ENCODE results near the gene ORC5. TPM values are rescaled to one million over a fixed set of nuclear protein-coding genes. Genes with fewer than 3 reads are reported as not detected.

Gene ORC5
- total and polyA plus RNA-seq, 2 of the 13 experiments (the other 11 are each of a cell fraction or from before 2014, with no cell fraction given), result 4.8 to 18.8 TPM

DNA sequence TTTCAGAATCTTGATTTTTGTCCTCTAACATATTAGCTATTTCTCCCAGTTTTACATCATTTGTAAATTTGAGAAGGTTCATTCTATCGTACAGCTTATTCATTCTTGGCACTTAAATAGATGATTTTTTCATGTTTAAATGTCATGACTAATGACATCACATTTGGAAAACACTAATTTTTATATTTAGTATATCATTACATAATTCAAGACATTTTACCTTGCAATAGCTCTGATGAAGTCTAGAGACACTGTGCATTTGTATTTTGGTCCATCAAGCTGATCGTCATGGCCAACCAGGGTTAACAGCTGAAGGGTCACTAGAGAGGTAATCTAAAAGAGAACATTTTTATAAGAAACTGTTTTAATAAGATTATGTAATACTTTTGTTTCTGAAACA is 71.3 kb downstream of the ORC5 start:
- H3K4me3 ChIP-seq (replicated peaks in 1 of 3; ENCODE audit: insufficient read depth in 1 of 3, low read depth in 2 of 3, low read length in 3 of 3), result no peak overlapping the region
- no peak overlapping the region for H3K4me2 ChIP-seq (ENCODE audit: low read depth, low read length)
- ATAC-seq (no peak), DNase-seq (ENCODE audit: low spot score) (no peak), FAIRE-seq (no peak)
- in situ Hi-C loops (cut with HindIII; ENCODE audit: extremely low pct_ligation_motif_present, low pct_unique_long_range_greater_than_20kb), result no loop called here
- H3K36me3 ChIP-seq (replicated peaks in 1 of 2; ENCODE audit: control insufficient read depth in 1 of 2, insufficient read depth in 2 of 2, low read length in 2 of 2), result peaks cover 5 to 46% of the 10 kb centered on the region in 2 experiments; a peak in 3 of 5 replicates
- BruUV-seq (replicated peaks), result no TSS peak
- TF ChIP-seq ZSCAN25 (CRISPR knock-in tag; IDR thresholded peaks at IDR 0.05), result no peak
- no peak for TF ChIP-seq NCOA5 (CRISPR knock-in tag; IDR thresholded peaks at IDR 0.05)
- no peak for TF ChIP-seq IRF9 (CRISPR knock-in tag; IDR thresholded peaks at IDR 0.05; ENCODE audit: borderline replicate concordance)
- no peak for TF ChIP-seq ZBED4 (CRISPR knock-in tag; IDR thresholded peaks at IDR 0.05; ENCODE audit: borderline replicate concordance)
- TF ChIP-seq NPAS2 (CRISPR knock-in tag; IDR thresholded peaks at IDR 0.05; ENCODE audit: borderline replicate concordance), result no peak
- no peak for TF ChIP-seq ZNF274 (CRISPR knock-in tag; IDR thresholded peaks at IDR 0.05)
- TF ChIP-seq ZC3H13 (CRISPR knock-in tag; IDR thresholded peaks at IDR 0.05), result no peak
- TF ChIP-seq ZMYM3 (CRISPR knock-in tag; IDR thresholded peaks at IDR 0.05), result no peak
- TF ChIP-seq KDM1A (CRISPR knock-in tag; IDR thresholded peaks at IDR 0.05), result no peak
- no peak for TF ChIP-seq KMT2A (CRISPR knock-in tag; IDR thresholded peaks at IDR 0.05)
- no peak for TF ChIP-seq POLR2G (IDR thresholded peaks at IDR 0.05; ENCODE audit: low read depth, low read length)
- no peak for TF ChIP-seq SMC3 (IDR thresholded peaks at IDR 0.05; ENCODE audit: low read length)
- TF ChIP-seq MTA3 (CRISPR knock-in tag; IDR thresholded peaks at IDR 0.05), result no peak
- TF ChIP-seq, protein P1, sequence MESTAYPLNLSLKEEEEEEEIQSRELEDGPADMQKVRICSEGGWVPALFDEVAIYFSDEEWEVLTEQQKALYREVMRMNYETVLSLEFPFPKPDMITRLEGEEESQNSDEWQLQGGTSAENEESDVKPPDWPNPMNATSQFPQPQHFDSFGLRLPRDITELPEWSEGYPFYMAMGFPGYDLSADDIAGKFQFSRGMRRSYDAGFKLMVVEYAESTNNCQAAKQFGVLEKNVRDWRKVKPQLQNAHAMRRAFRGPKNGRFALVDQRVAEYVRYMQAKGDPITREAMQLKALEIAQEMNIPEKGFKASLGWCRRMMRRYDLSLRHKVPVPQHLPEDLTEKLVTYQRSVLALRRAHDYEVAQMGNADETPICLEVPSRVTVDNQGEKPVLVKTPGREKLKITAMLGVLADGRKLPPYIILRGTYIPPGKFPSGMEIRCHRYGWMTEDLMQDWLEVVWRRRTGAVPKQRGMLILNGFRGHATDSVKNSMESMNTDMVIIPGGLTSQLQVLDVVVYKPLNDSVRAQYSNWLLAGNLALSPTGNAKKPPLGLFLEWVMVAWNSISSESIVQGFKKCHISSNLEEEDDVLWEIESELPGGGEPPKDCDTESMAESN (CRISPR knock-in tag; conservative IDR thresholded peaks at IDR 0.05), result no peak
- TF ChIP-seq ONECUT2 (CRISPR knock-in tag; IDR thresholded peaks at IDR 0.05), result no peak
- no peak for TF ChIP-seq ZNF746 (CRISPR knock-in tag; IDR thresholded peaks at IDR 0.05)
- no peak for TF ChIP-seq NR1H2 (CRISPR knock-in tag; IDR thresholded peaks at IDR 0.05; ENCODE audit: borderline replicate concordance, low read depth)
- TF ChIP-seq ZNF75D (CRISPR knock-in tag; IDR thresholded peaks at IDR 0.05; ENCODE audit: borderline replicate concordance), result no peak
- TF ChIP-seq CEBPG (CRISPR knock-in tag; IDR thresholded peaks at IDR 0.05), result no peak
- no peaks in the 10 kb centered on the region for H3K4me1 ChIP-seq (ENCODE audit: insufficient read depth, low read length)
- POLR2A ChIA-PET, result no interaction called here
- no peak overlapping the region for H3K9ac ChIP-seq (ENCODE audit: insufficient read depth, low read depth, low read length)
- no peak overlapping the region for H3K27ac ChIP-seq (ENCODE audit: extremely low read length, insufficient read depth, low read length)
- no peaks in the 10 kb centered on the region for H4K20me1 ChIP-seq (ENCODE audit: insufficient read depth, low read length)
- WGBS (ENCODE audit: low lambda C conversion rate), result 99% methylated on average over 2 of the region's 2 CpGs
- intact Hi-C loops (cut with micrococcal nuclease; ENCODE audit: unreplicated experiment), result no loop called here
- no peaks in the 10 kb centered on the region for H3K79me2 ChIP-seq (ENCODE audit: insufficient read depth, low read length)
- no peaks in the 10 kb centered on the region for H3K27me3 ChIP-seq (ENCODE audit: control insufficient read depth in 1 of 2, insufficient read depth in 2 of 2, low read length in 2 of 2)
- CTCF ChIA-PET (ENCODE audit: low intra/inter-chr PET ratio, low total read pairs), result no interaction called here
- H2AFZ ChIP-seq (ENCODE audit: low read length), result no peak overlapping the region
- H3K9me3 ChIP-seq (ENCODE audit: low read length), result no peaks in the 10 kb centered on the region

All from HepG2 (cell line).